ENCODE measurements around the gene SPEG.

SPEG gene

GRCh38 chr2:219517954-219518778, 83.5 kb downstream of the SPEG start:
- no peak for DNase-seq

DNA sequence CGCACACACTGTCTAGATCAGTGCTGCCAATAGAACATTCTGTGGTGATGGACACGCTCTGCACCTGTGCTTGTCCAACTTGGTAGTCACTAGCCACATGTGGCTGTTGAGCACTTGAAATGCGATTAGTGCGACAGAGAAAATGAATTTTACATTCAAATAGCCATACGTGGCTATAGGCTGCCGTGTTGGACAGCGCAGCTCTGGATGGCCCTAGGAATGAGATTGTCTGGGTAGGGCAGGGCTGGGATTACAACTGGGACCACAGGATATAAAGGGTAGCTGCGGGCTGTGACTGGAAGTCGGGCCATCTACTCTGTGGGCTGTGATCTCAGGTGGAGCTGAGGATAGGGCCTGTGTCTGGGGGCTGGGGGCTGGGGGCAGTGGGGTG, 84.9 kb downstream of the SPEG start:
- DNase-seq, result no peak

GRCh38 chr2:219520079-219520478, 85.4 kb downstream of the SPEG start:
- no peak for DNase-seq

- DNase-seq, result no peak
Measured at GRCh38 chr2:219521066-219521880, 86.6 kb downstream of the SPEG start.

DNA sequence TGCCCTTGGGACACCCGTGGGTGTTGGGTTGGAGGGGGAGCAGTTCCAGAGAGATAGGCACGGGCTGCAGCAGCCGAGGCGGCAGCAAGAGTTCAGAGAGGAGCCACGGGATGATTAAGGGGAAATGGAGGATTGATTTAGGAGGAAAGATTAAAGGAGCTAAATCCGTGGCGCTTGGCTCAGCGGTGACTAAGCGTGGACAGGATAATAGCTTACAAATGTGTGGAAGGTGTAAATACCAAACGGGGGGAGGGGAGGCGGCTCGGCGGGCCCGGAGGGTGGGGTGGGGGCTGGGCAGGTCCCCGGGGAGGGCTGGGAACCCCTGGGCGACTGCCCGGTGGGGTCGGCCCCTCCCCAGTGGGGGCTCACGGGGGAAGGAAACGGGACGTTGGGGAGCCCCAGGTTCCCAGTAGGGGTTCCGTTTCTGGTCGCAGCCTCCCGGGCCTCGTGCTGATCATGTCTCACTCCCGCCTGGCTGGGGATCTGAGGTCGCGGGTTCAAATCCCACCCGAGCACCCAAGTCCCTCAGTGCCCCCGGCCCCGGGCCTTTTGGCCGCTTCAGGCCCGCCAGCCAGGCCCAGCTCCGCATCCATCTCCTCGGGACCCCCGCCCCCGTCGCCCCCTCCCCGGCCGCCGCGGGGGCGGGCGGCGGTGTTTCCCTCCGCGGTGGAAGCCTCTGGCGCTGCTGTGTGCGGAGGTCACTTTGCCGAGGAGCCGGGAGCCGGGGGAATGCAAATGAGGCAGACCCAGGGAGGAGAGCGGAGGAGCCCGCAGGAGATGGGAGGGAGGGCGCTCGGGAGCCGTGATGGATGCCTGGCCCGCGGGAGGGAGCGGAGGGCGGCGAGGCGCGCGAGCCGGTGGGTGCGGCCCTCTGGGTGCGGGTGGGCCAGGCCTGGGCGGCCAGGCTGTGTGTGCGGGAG, 87.7 kb downstream of the SPEG start:
- no peak for DNase-seq

GRCh38 chr2:219523031-219523671, 88.5 kb downstream of the SPEG start:
- DNase-seq, result no peak

GRCh38 chr2:219524817-219525216, 90.2 kb downstream of the SPEG start:
- DNase-seq, result no peak

- no peak for DNase-seq
Measured at GRCh38 chr2:219525533-219526232, 91.0 kb downstream of the SPEG start.

DNA sequence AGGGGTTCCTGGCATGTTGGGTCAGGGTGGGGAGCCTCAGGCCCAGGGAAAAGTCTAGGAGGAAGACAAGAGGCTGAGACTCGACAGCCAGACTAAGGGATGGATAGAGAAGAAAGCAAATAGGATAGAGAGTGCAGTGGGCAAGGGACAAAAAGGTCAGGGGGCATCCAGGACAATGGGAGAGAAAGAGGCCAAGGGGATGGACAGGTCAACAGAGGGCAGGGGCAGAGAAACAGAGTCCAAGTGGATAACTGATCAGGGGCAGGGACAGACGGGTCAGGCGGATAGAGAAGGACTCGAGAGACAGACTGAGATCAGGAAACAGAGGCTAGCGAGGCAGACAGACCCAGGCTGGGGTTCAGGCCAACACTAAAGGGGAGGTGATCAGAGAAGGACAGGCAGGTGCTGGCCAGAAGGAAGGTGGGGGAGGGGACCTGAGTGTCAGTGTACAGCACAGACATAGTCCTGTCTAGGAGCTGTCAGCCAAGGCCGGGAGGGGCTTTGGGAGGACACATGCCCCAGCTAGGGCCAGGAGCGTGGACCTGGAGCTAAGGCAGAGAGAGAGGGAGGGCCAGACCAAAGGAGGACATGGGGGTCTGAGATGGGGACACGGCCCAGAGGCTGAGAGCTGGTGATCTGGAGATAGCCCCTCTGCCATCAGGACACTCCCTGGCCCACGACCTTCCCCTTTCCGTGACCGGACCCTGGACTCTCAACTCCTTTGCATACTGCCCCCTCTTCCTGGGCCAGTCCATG, 91.9 kb downstream of the SPEG start:
- no peak for DNase-seq

DNA sequence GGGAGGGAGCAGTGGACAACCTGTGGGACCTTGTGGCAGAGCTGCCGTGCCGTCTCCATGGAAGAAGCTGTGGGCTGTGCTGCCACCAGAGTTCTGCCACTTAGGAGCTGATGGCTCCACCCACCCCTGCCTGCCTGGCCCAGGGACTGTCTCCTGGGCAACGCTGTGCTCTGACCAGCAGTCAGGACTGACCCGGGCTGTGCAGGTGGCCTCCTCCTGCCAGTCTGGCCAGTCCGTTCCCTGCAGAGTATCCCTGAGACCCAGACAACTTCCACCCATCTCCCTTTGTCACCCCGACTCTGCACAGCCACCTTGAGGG, 92.4 kb downstream of the SPEG start:
- DNase-seq, result no peak

DNA sequence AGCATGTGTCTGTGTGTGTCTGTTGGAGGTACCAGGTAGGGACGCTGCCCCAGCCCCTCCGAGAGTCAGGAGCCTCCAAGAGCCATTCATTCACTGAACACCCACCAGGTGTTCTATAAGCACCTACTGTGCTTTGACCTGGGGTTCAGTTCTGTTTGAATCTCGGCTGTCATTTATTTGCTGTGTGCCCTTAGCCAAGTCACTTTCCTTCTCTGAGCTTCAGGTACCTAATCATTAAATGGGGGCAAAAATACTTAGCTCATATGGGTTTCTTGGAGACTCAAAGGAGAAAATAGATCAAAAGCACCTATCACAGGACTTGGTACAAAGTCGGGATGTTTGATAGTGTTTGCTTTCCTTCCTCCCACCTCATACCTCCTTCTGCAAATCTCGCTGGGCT, 92.8 kb downstream of the SPEG start:
- DNase-seq, result no peak

GRCh38 chr2:219530048-219530963, 95.7 kb downstream of the SPEG start:
- peak; percentile 72 for DNase-seq

- DNase-seq, result no peak
Measured at GRCh38 chr2:219531639-219532377, 97.2 kb downstream of the SPEG start.

GRCh38 chr2:219532378-219532649, 97.7 kb downstream of the SPEG start:
- DNase-seq, result no peak

DNA sequence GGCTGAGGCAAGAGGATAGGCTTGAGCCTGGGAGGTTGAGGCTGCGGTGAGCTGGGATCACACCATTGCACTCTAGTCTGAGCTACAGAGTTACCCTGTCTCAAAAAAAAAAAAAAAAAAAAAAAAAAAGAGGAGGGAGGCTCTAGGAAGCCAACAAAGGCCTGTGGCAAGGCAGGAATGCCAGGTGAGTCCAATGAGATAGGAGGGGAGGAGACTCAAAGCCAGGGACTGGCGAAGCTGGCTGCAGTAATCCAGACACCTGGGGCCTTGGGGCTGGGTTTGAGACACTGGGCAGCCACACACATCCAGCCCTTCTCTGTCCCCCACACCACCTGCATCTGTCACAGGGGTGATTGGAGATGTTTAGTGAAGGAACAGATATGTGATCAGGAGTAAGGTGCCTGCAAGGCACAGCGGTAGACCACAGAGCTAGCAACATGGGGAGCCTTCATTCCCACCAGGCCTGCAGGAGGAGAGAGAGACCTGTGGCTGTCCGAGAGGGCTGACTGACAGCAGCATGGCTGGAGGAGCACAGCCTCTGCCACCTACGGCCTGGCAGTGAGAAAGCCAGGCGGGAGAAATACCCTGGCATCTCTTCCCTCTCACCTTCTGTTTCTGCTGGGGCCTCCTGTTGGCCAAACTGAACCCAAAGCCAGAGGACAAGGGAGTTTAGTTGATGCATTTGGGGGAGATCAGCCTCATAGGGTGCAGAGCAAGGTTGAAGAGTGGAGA, 99.5 kb downstream of the SPEG start:
- no peak for DNase-seq

GRCh38 chr2:219536425-219536824, 101.8 kb downstream of the SPEG start:
- no peak for DNase-seq

DNA sequence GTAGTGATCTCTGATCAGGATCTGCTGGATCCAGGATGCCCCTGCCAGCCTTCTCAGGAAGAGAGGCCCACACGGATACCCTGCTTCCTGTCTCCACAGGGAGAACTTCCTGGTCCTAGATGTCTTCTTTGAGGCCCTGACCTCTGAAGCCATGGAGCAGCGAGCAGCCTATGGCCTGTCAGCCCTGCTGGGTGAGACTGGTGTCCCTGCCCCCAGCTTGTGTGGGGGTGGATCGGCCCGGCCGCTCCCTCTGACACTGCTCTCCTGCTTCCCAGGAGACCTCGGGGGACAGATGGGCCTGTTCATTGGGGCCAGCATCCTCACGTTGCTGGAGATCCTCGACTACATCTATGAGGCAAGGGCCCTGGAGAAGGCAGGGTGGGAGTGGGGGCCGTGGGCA, 102.3 kb downstream of the SPEG start:
- no peak for DNase-seq

DNA sequence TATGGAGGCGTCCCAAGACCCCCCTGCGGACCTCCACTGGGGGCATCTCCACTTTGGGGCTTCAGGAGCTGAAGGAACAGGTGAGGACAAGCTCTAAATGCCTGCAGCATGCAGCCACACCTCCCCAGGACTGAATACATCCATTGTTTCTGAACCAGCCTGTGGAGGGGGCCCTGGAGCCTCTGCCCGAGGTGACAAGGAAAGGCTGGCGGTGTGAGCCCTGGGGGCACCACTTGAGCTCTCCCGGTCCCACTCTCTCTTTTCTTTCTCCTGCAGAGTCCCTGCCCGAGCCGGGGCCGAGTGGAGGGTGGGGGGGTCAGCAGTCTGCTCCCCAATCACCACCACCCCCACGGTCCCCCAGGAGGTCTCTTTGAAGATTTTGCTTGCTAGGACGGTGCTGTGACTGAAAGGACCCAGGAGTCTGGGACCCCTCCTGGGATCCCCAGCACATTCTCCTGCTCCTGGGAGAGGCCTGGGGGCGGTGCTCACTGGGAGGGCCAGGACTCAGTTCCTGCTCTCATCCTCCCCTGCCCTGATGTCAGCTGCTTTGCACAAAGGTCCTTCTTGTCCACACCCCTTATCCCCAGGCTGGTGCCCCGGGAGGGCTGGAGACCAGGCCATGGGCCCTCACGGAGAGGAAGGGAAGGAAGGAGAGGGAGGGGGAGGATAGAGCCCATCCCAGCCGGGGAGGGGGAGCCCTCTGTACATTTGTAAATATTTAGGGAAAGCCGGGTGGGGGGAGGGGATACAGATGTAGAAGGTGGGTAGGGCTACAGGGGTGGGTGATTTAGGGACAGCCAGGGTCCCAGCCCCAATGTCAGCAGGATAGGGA, 103.2 kb downstream of the SPEG start:
- no peak for DNase-seq
